HPDE6-E6E7 (cell line): ENCODE results near the gene GPR89B.
"Not testable (repeated sequence)": the region's sequence is repeated elsewhere in the genome, so short reads cannot be mapped to it uniquely, and the experiment has no call there.

ENCODE experiments used
- DNase-seq: peaks from one replicate; pipeline ENCODE4 v3.0.0; 2011; ENCODE audit warnings: missing footprints; ENCODE audit errors: extremely low spot score

The GPR89B gene

DNA sequence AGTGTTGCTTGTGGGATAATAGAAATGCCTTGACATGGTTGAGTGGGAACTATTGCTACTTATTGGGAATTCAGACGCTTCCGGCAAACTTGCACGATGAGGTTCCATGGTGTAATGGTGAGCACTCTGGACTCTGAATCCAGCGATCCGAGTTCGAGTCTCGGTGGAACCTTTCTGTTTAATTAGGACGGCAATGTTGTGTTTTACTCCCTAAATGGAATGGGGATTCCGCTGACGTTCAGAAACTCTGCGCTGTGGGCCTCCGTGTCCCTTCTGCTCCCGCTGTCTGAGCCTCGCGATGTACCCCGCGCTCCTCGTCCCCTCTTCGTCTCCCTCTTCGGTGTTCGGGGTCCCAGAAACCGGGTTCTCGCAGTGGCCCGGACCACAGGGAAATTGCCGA lies 104.5 kb downstream of the GPR89B start:
- not testable (repeated sequence) for DNase-seq

DNA sequence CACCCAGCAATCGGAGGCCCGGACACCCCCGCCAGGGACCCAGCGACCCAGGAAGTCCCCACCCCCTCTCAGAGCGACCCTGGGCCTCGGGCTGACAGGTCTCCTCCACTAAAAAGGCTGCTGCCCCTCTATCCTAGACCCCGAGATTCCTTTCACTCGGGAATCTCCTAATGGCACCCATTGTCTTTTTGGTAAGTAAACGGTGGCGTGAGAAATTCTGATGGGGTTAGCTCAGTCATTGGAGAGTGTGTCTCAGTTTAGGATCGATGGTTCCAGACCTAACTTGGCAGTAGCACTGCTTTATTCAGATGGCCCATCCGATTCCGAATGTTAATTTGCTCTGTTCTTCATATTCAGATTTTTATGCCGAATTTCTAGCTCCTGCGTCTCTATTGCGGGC lies 104.9 kb downstream of the GPR89B start:
- not testable (repeated sequence) for DNase-seq

DNA sequence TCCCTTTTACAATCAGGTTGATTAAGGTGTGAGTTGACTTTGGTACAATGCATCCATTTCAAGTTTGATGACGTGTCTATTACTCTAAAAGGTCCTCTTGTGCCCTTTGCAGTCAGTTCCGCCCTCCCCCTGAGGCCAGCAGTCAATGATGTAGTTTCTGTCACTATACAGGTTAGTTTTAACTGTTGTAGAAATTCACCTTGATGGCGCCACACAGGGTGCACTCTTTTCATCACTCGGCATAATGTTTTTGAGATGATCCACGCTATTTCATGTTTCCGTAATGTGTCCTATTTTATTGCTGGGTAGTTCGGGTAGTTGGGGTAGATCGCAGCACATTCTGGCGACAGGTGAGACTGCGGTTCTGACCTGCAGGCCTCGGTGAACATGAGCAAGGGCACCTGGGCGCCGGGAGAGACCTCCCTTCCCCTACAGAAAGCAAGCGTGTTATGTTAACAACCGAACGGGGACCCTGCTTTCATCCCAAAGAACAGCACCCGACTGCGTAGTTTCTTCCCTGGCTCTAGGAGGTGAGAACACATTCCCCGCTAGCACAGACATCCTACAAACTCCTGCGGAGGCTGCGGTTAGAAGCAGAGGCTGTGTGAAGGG lies 109.7 kb downstream of the GPR89B start:
- not testable (repeated sequence) for DNase-seq

DNA sequence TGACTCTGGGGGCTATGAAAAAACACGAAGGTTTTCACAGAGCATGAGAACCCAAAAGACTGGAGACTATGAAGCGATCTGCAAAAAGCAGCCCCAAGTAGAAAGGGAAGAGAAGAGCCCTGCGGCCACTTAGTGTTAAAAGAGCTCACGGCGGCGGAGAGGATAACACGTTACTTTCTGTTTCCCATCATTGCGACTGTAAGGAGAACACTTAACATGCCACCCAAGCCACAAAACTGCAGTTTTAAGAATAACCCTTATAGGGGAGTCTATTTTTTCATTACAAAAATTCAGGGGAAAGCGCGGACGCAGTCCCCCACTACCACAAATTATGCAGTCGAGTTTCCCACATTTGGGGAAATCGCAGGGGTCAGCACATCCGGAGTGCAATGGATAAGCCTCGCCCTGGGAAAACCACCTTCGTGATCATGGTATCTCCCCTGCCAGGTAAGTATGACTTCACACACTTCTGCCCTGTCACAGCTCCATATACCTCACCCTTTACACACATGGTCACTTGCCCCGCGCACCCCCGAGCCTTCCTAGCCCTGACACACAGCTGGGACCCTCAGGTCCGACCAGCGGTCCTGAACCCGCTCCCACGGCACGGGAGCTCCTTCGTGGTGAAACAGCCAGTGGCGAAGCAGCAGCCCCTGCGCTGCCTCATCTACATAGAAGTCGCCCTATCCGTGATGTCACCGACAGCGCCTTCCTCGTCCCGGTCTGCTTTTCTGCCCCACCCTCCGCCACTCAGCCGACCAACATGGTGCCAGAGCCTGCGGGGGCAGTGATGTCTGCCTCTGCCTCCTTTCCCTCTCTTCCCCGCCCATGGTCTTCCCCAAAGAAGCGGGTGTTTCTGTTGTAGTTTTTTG lies 110.5 kb downstream of the GPR89B start:
- peak; percentile 32 for DNase-seq
